ENCODE data around the gene VAT1L.

DNA sequence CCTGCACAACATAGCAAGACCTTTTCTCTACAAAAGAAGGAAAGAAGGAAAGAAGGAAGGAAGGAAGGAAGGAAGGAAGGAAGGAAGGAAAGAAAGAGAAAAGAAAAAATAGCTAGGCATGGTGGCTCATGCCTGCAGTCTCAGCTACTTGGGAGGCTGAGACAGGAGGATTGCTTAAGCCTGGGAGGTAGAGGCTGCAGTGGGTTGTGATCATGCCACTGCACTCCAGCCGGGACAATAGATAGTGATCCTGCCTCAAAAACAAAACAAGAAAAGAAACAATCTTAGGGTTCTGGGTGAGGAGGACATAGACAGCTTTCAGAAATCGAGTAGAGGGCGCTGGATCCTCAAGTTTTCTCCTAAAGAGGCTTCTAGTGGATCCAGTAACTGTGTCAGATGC lies 174.3 kb downstream of the VAT1L start:
- no peak for TF ChIP-seq EZH2phosphoT487 (IDR thresholded peaks at IDR 0.05; ENCODE audit: unreplicated experiment)
- TF ChIP-seq POLR2AphosphoS5 (IDR thresholded peaks at IDR 0.05; ENCODE audit: low read depth), result no peak
- no peak for TF ChIP-seq NANOG (IDR thresholded peaks at IDR 0.05; ENCODE audit: borderline replicate concordance)
- TF ChIP-seq CTCF (conservative IDR thresholded peaks at IDR 0.05; ENCODE audit: low read depth in 2 of 2), result no peak
- no peak for TF ChIP-seq CREB1 (CRISPR knock-in tag; IDR thresholded peaks at IDR 0.05; ENCODE audit: low read depth)
- no peak for TF ChIP-seq EZH2 (IDR thresholded peaks at IDR 0.05; ENCODE audit: low read depth, unreplicated experiment)
- TF ChIP-seq ZNF331 (CRISPR knock-in tag; IDR thresholded peaks at IDR 0.05; ENCODE audit: low read depth), result no peak
- TF ChIP-seq ETS1 (IDR thresholded peaks at IDR 0.05), result no peak
- TF ChIP-seq REST (IDR thresholded peaks at IDR 0.05; ENCODE audit: unreplicated experiment), result no peak
- no peak for TF ChIP-seq JUNB (IDR thresholded peaks at IDR 0.05; ENCODE audit: unreplicated experiment)
- no peak for TF ChIP-seq STAT1 (IDR thresholded peaks at IDR 0.05; ENCODE audit: unreplicated experiment)
- TF ChIP-seq ZNF114 (CRISPR knock-in tag; IDR thresholded peaks at IDR 0.05), result no peak
- TF ChIP-seq, protein P1, sequence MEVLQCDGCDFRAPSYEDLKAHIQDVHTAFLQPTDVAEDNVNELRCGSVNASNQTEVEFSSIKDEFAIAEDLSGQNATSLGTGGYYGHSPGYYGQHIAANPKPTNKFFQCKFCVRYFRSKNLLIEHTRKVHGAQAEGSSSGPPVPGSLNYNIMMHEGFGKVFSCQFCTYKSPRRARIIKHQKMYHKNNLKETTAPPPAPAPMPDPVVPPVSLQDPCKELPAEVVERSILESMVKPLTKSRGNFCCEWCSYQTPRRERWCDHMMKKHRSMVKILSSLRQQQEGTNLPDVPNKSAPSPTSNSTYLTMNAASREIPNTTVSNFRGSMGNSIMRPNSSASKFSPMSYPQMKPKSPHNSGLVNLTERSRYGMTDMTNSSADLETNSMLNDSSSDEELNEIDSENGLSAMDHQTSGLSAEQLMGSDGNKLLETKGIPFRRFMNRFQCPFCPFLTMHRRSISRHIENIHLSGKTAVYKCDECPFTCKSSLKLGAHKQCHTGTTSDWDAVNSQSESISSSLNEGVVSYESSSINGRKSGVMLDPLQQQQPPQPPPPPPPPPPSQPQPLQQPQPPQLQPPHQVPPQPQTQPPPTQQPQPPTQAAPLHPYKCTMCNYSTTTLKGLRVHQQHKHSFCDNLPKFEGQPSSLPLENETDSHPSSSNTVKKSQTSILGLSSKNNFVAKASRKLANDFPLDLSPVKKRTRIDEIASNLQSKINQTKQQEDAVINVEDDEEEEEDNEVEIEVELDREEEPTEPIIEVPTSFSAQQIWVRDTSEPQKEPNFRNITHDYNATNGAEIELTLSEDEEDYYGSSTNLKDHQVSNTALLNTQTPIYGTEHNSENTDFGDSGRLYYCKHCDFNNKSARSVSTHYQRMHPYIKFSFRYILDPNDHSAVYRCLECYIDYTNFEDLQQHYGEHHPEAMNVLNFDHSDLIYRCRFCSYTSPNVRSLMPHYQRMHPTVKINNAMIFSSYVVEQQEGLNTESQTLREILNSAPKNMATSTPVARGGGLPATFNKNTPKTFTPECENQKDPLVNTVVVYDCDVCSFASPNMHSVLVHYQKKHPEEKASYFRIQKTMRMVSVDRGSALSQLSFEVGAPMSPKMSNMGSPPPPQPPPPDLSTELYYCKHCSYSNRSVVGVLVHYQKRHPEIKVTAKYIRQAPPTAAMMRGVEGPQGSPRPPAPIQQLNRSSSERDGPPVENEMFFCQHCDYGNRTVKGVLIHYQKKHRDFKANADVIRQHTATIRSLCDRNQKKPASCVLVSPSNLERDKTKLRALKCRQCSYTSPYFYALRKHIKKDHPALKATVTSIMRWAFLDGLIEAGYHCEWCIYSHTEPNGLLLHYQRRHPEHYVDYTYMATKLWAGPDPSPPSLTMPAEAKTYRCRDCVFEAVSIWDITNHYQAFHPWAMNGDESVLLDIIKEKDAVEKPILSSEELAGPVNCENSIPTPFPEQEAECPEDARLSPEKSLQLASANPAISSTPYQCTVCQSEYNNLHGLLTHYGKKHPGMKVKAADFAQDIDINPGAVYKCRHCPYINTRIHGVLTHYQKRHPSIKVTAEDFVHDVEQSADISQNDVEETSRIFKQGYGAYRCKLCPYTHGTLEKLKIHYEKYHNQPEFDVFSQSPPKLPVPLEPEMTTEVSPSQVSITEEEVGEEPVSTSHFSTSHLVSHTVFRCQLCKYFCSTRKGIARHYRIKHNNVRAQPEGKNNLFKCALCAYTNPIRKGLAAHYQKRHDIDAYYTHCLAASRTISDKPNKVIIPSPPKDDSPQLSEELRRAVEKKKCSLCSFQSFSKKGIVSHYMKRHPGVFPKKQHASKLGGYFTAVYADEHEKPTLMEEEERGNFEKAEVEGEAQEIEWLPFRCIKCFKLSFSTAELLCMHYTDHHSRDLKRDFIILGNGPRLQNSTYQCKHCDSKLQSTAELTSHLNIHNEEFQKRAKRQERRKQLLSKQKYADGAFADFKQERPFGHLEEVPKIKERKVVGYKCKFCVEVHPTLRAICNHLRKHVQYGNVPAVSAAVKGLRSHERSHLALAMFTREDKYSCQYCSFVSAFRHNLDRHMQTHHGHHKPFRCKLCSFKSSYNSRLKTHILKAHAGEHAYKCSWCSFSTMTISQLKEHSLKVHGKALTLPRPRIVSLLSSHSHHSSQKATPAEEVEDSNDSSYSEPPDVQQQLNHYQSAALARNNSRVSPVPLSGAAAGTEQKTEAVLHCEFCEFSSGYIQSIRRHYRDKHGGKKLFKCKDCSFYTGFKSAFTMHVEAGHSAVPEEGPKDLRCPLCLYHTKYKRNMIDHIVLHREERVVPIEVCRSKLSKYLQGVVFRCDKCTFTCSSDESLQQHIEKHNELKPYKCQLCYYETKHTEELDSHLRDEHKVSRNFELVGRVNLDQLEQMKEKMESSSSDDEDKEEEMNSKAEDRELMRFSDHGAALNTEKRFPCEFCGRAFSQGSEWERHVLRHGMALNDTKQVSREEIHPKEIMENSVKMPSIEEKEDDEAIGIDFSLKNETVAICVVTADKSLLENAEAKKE (CRISPR knock-in tag; IDR thresholded peaks at IDR 0.05), result no peak

All from GM23338 (cell line).